Measurements from ENCODE around the gene ROBO2. TPM values are rescaled to one million over a fixed set of nuclear protein-coding genes. Genes with fewer than 3 reads are reported as not detected.

Gene ROBO2
- total and polyA plus RNA-seq, 10 of the 15 experiments (the other 5 are each of a cell fraction or from before 2014, with no cell fraction given): 0.22 to 2.5 (median 0.81) TPM

GRCh38 chr3:77267589-77267988 lies 227.7 kb downstream of the ROBO2 start (continued):
- TF ChIP-seq E2F4 (IDR thresholded peaks at IDR 0.05; ENCODE audit: low read depth, low read length) (no peak), MLLT1 (IDR thresholded peaks at IDR 0.05) (no peak), MXI1 (IDR thresholded peaks at IDR 0.05; ENCODE audit: low read depth, low read length) (no peak), BCL3 (IDR thresholded peaks at IDR 0.05; ENCODE audit: borderline replicate concordance, insufficient read depth, low read depth, low read length, poor library complexity, severe bottlenecking) (no peak), MYB (IDR thresholded peaks at IDR 0.05; ENCODE audit: borderline replicate concordance, low read depth, low read length) (no peak), BCL11A (IDR thresholded peaks at IDR 0.05; ENCODE audit: low read depth, low read length) (no peak)
- TF ChIP-seq, protein P1, sequence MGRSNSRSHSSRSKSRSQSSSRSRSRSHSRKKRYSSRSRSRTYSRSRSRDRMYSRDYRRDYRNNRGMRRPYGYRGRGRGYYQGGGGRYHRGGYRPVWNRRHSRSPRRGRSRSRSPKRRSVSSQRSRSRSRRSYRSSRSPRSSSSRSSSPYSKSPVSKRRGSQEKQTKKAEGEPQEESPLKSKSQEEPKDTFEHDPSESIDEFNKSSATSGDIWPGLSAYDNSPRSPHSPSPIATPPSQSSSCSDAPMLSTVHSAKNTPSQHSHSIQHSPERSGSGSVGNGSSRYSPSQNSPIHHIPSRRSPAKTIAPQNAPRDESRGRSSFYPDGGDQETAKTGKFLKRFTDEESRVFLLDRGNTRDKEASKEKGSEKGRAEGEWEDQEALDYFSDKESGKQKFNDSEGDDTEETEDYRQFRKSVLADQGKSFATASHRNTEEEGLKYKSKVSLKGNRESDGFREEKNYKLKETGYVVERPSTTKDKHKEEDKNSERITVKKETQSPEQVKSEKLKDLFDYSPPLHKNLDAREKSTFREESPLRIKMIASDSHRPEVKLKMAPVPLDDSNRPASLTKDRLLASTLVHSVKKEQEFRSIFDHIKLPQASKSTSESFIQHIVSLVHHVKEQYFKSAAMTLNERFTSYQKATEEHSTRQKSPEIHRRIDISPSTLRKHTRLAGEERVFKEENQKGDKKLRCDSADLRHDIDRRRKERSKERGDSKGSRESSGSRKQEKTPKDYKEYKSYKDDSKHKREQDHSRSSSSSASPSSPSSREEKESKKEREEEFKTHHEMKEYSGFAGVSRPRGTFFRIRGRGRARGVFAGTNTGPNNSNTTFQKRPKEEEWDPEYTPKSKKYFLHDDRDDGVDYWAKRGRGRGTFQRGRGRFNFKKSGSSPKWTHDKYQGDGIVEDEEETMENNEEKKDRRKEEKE (IDR thresholded peaks at IDR 0.05): no peak

Measured in GM12878 (cell line).